Lower leg skin (tissue), 3 donors: ENCODE measurements around the gene RPS28.

Source experiments
- POLR2A ChIP-seq, 2 donors: fragments of 450-650 bp; IDR thresholded peaks; one replicate each; pipeline ENCODE4 v1.6.1; 2016 to 2017; ENCODE audit warnings: antibody characterized with exemption in 2 of 2, mild to moderate bottlenecking in 1 of 2, moderate library complexity in 1 of 2
- TF ChIP-seq, protein P1 (sequence below), 3 donors: fragments of 450-650 bp; IDR thresholded peaks; one replicate each; pipeline ENCODE4 v1.5.1; 2016; ENCODE audit warnings: antibody characterized with exemption in 3 of 3, mild to moderate bottlenecking in 3 of 3, moderate library complexity in 2 of 3

DNA sequence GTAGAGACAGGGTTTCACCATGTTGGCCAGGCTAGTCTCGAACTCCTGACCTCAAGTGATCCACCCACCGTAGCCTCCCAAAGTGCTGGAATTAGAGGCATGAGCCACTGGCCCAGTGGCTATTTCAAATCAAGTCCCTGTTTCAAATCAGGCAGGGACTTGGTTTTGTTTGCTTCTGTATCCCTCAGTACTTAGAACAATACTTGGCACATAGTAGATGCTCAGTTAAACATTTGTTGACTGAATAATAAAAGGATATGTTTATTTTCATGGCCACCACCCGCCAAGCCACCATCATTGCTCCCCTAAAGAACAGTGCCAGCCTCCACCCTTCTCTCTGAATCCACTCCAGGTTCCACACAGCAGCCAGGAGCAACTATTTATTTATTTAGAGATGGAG is 4.2 kb downstream of the RPS28 start:
- TF ChIP-seq, protein P1, sequence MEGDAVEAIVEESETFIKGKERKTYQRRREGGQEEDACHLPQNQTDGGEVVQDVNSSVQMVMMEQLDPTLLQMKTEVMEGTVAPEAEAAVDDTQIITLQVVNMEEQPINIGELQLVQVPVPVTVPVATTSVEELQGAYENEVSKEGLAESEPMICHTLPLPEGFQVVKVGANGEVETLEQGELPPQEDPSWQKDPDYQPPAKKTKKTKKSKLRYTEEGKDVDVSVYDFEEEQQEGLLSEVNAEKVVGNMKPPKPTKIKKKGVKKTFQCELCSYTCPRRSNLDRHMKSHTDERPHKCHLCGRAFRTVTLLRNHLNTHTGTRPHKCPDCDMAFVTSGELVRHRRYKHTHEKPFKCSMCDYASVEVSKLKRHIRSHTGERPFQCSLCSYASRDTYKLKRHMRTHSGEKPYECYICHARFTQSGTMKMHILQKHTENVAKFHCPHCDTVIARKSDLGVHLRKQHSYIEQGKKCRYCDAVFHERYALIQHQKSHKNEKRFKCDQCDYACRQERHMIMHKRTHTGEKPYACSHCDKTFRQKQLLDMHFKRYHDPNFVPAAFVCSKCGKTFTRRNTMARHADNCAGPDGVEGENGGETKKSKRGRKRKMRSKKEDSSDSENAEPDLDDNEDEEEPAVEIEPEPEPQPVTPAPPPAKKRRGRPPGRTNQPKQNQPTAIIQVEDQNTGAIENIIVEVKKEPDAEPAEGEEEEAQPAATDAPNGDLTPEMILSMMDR (IDR thresholded peaks at IDR 0.05): no peak
- no peak for TF ChIP-seq POLR2A (IDR thresholded peaks at IDR 0.05)
